SU-DHL-6 (cell line): ENCODE data around the gene COBL.

Source experiments
- H2AFZ ChIP-seq: fragments of 200-600 bp; sonication (generic); 2 replicates; pipeline ENCODE4 v1.6.1; 2014; ENCODE audit warnings: low read depth, mild to moderate bottlenecking, moderate library complexity, mixed read lengths, antibody characterized with exemption, low read length; ENCODE audit not compliant: severe bottlenecking
- H3F3A ChIP-seq: fragments of 200-600 bp; shearing (Covaris generic); 2 replicates; pipeline ENCODE4 v1.6.0; 2016; ENCODE audit warnings: antibody characterized with exemption, mild to moderate bottlenecking; ENCODE audit not compliant: insufficient read depth
- H3K27ac ChIP-seq: fragments of 200-600 bp; sonication (generic); 2 replicates; pipeline ENCODE4 v1.5.1; 2016; ENCODE audit warnings: low read depth, mild to moderate bottlenecking, low read length, moderate library complexity, mixed read lengths
- H3K27me3 ChIP-seq: fragments of 200-600 bp; sonication (generic), shearing (Covaris generic); 2 replicates; pipeline ENCODE4 v1.6.0; 2014; ENCODE audit warnings: mild to moderate bottlenecking, low read length
- H3K36me3 ChIP-seq: fragments of 200-600 bp; sonication (generic); 2 replicates; pipeline ENCODE4 v1.6.1; 2014; ENCODE audit warnings: mild to moderate bottlenecking, low read length, mixed read lengths
- H3K4me2 ChIP-seq: fragments of 300-600, 200-600 bp; shearing (Covaris generic), sonication (generic); 2 replicates; pipeline ENCODE4 v1.6.0; 2014; ENCODE audit warnings: low read length, low read depth, mild to moderate bottlenecking; ENCODE audit not compliant: poor library complexity, severe bottlenecking
- H3K4me3 ChIP-seq: fragments of 200-600 bp; sonication (generic); 2 replicates; pipeline ENCODE4 v1.5.1; 2014; ENCODE audit warnings: antibody characterized with exemption, low read length, mild to moderate bottlenecking, mixed read lengths; ENCODE audit not compliant: insufficient read depth, poor library complexity, severe bottlenecking
- H3K79me2 ChIP-seq: fragments of 200-600 bp; sonication (generic); 2 replicates; pipeline ENCODE4 v1.6.1; 2014; ENCODE audit warnings: mild to moderate bottlenecking, low read length, moderate library complexity; ENCODE audit not compliant: insufficient read depth
- H3K9ac ChIP-seq: fragments of 200-600 bp; sonication (generic); 2 replicates; pipeline ENCODE4 v1.7.0; 2014; ENCODE audit warnings: mild to moderate bottlenecking, low read length
- H3K9me2 ChIP-seq: fragments of 200-600 bp; sonication (generic); replicated peaks from 2 replicates; pipeline ENCODE4 v1.6.1; 2014; ENCODE audit warnings: low read length; ENCODE audit not compliant: insufficient read depth
- H3K9me3 ChIP-seq: fragments of 200-600 bp; sonication (generic); 2 replicates; pipeline ENCODE4 v1.6.1; 2014; ENCODE audit warnings: low read length, mixed read lengths; ENCODE audit not compliant: insufficient read depth
- H4K20me1 ChIP-seq: fragments of 200-600 bp; sonication (generic); 2 replicates; pipeline ENCODE4 v1.6.1; 2014; ENCODE audit warnings: low read depth, mild to moderate bottlenecking, antibody characterized with exemption, low read length, moderate library complexity, mixed read lengths
- CTCF ChIP-seq: fragments of 200-600 bp; sonication (generic); IDR thresholded peaks from one replicate; pipeline ENCODE4 v1.5.1; 2017; ENCODE audit warnings: antibody characterized with exemption, mild to moderate bottlenecking, low read length, moderate library complexity; ENCODE audit not compliant: insufficient read depth, poor library complexity, severe bottlenecking
- EZH2phosphoT487 ChIP-seq: fragments of 200-600 bp; sonication (generic), shearing (Covaris generic); conservative IDR thresholded peaks from 2 replicates; pipeline ENCODE4 v1.6.1; 2018; ENCODE audit warnings: mild to moderate bottlenecking, antibody characterized with exemption, low read length, moderate library complexity, mixed read lengths

Gene COBL

GRCh38 chr7:51236470-51237132, 80.0 kb downstream of the COBL start:
- Histone ChIP-seq H2AFZ (no peak overlapping the region), H3F3A (no peaks in the 10 kb centered on the region), H3K9ac (no peak overlapping the region), H3K9me2 (no peaks in the 10 kb centered on the region), H3K27ac (no peak overlapping the region), H3K36me3 (no peaks in the 10 kb centered on the region), H4K20me1 (no peaks in the 10 kb centered on the region), H3K4me2 (no peak overlapping the region), H3K4me3 (no peak overlapping the region), H3K9me3 (no peaks in the 10 kb centered on the region), H3K27me3 (no peaks in the 10 kb centered on the region), H3K79me2 (no peaks in the 10 kb centered on the region)
- TF ChIP-seq CTCF (no peak), EZH2phosphoT487 (no peak)

- Histone ChIP-seq H3K4me3 (no peak overlapping the region), H3K9me2 (no peaks in the 10 kb centered on the region), H3K27me3 (no peaks in the 10 kb centered on the region), H3K79me2 (no peaks in the 10 kb centered on the region), H3K27ac (no peak overlapping the region), H3K36me3 (no peaks in the 10 kb centered on the region), H3K4me2 (no peak overlapping the region), H3F3A (no peaks in the 10 kb centered on the region), H3K9me3 (no peaks in the 10 kb centered on the region), H2AFZ (no peak overlapping the region), H4K20me1 (no peaks in the 10 kb centered on the region), H3K9ac (no peak overlapping the region)
- TF ChIP-seq EZH2phosphoT487: no peak
- TF ChIP-seq CTCF: no peak
These were observed 80.9 kb downstream of the COBL start for GRCh38 chr7:51235593-51236313.

GRCh38 chr7:51234609-51235308, 81.8 kb downstream of the COBL start:
- TF ChIP-seq EZH2phosphoT487: no peak
- no peak for TF ChIP-seq CTCF
- Histone ChIP-seq H3F3A (no peaks in the 10 kb centered on the region), H3K27ac (no peak overlapping the region), H3K4me2 (no peak overlapping the region), H3K4me3 (no peak overlapping the region), H4K20me1 (no peaks in the 10 kb centered on the region), H3K36me3 (no peaks in the 10 kb centered on the region), H2AFZ (no peak overlapping the region), H3K79me2 (no peaks in the 10 kb centered on the region), H3K9me3 (no peaks in the 10 kb centered on the region), H3K27me3 (no peaks in the 10 kb centered on the region), H3K9me2 (no peaks in the 10 kb centered on the region), H3K9ac (no peak overlapping the region)
